Activated CD8-positive, alpha-beta memory T cell treated with anti-CD3 and anti-CD28 coated beads for 4 hours (primary cell): ENCODE measurements around the gene AFAP1.

Experiments
- DNase-seq, 2 donors: peaks; one replicate each; pipeline ENCODE4 v3.0.0-alpha.2; 2020; ENCODE audit warnings: low read depth in 2 of 2

Gene AFAP1

GRCh38 chr4:7939377-7940108, at the start of gene AFAP1:
Gene AFAP1, minus strand, starts transcription at chr4:7939861. Its CDS starts 67,783 bp downstream, at chr4:7872078.
- peak; percentile 66 to 79 for DNase-seq

GRCh38 chr4:7988437-7988836, 48.8 kb upstream of the AFAP1 start:
- DNase-seq, result no peak

GRCh38 chr4:7987148-7987989, 47.7 kb upstream of the AFAP1 start:
- DNase-seq, result peak; percentile 27 to 55

- no peak for DNase-seq
Observed at GRCh38 chr4:7985891-7986441, 46.3 kb upstream of the AFAP1 start.

- no peak for DNase-seq
Observed at GRCh38 chr4:7985072-7985471, 45.4 kb upstream of the AFAP1 start.

GRCh38 chr4:7984286-7984925, 44.7 kb upstream of the AFAP1 start:
- no peak for DNase-seq

- DNase-seq, result no peak
Observed at GRCh38 chr4:7983296-7983695, 43.6 kb upstream of the AFAP1 start.

GRCh38 chr4:7981738-7982394, 42.2 kb upstream of the AFAP1 start:
- DNase-seq, result no peak

- no peak for DNase-seq
Observed at GRCh38 chr4:7980036-7980435, 40.4 kb upstream of the AFAP1 start.

GRCh38 chr4:7979652-7979968, 39.9 kb upstream of the AFAP1 start:
- DNase-seq, result no peak

- DNase-seq, result no peak
Observed at GRCh38 chr4:7978907-7979651, 39.4 kb upstream of the AFAP1 start.

GRCh38 chr4:7978489-7978888, 38.8 kb upstream of the AFAP1 start:
- DNase-seq, result no peak

- DNase-seq, result no peak
Observed at GRCh38 chr4:7976634-7977033, 37.0 kb upstream of the AFAP1 start.

- no peak for DNase-seq
Observed at GRCh38 chr4:7976025-7976424, 36.4 kb upstream of the AFAP1 start.

- no peak for DNase-seq
Observed at GRCh38 chr4:7974425-7974824, 34.8 kb upstream of the AFAP1 start.

GRCh38 chr4:7973545-7973981, 33.9 kb upstream of the AFAP1 start:
- DNase-seq, result no peak

GRCh38 chr4:7971881-7972500, 32.3 kb upstream of the AFAP1 start:
- DNase-seq, result no peak

- no peak for DNase-seq
Observed at GRCh38 chr4:7971159-7971631, 31.5 kb upstream of the AFAP1 start.

GRCh38 chr4:7970361-7970946, 30.8 kb upstream of the AFAP1 start:
- no peak for DNase-seq

- DNase-seq, result no peak
Observed at GRCh38 chr4:7968262-7968896, 28.7 kb upstream of the AFAP1 start.
